GM21717 (cell line): ENCODE data around the gene RHOT2.

Experiments
- ATAC-seq: cut with Tn5 transposase; IDR thresholded peaks from one replicate; pipeline ENCODE4 v1.9.1; 2021; ENCODE audit warnings: mild to moderate bottlenecking, moderate library complexity; ENCODE audit not compliant: unreplicated experiment

Gene RHOT2

GRCh38 chr16:667780-668518 is at the start of gene RHOT2:
Gene RHOT2 (plus strand): TSS chr16:668132. CDS start chr16:668200, 68 bp downstream.
- peak; percentile 64 for ATAC-seq

GRCh38 chr16:619476-620100 is 48.3 kb upstream of the RHOT2 start:
- ATAC-seq: no peak

GRCh38 chr16:620700-621525 is 47.0 kb upstream of the RHOT2 start:
- no peak for ATAC-seq

- no peak for ATAC-seq
These were observed 46.3 kb upstream of the RHOT2 start for GRCh38 chr16:621526-622105.

GRCh38 chr16:622920-623280 is 45.0 kb upstream of the RHOT2 start:
- ATAC-seq: no peak

GRCh38 chr16:624526-625070 is 43.3 kb upstream of the RHOT2 start:
- ATAC-seq: no peak

- ATAC-seq: no peak
These were observed 42.6 kb upstream of the RHOT2 start for GRCh38 chr16:625117-625976.

GRCh38 chr16:625977-626765 is 41.8 kb upstream of the RHOT2 start:
- no peak for ATAC-seq

- no peak for ATAC-seq
These were observed 41.0 kb upstream of the RHOT2 start for GRCh38 chr16:626787-627453.

GRCh38 chr16:627454-628239 is 40.3 kb upstream of the RHOT2 start:
- ATAC-seq: no peak

- ATAC-seq: no peak
These were observed 39.4 kb upstream of the RHOT2 start for GRCh38 chr16:628321-629061.

- ATAC-seq: no peak
These were observed 38.6 kb upstream of the RHOT2 start for GRCh38 chr16:629185-629832.

GRCh38 chr16:629833-630248 is 38.1 kb upstream of the RHOT2 start:
- no peak for ATAC-seq

- ATAC-seq: no peak
These were observed 37.6 kb upstream of the RHOT2 start for GRCh38 chr16:630249-630814.

GRCh38 chr16:630815-631405 is 37.0 kb upstream of the RHOT2 start, which contains the start of gene WFIKKN1:
Gene WFIKKN1 (plus strand): TSS chr16:630985. CDS start chr16:631254, 269 bp downstream.
- ATAC-seq: no peak

- no peak for ATAC-seq
These were observed 36.0 kb upstream of the RHOT2 start for GRCh38 chr16:631808-632358.
